SJSA1 (cell line): ENCODE results near the gene IER5. TPM values are rescaled to one million over a fixed set of nuclear protein-coding genes. Genes with fewer than 3 reads are reported as not detected.

Source experiments
- total RNA-seq: library from RNA; depleted of rRNA; stranded (reverse); fragments of >200 nt; shearing (Covaris generic); gene quantifications from 2 replicates; pipeline ENCODE4 v1.2.3, GENCODE V29; 2014; rRNA removed

The IER5 gene
- total RNA-seq, 1 experiment from 2014 or later: 67.6 TPM

Other genes with a start within 250 kb of the IER5 start
- gene KIAA1614, start 175.8 kb upstream of the IER5 start, total RNA-seq: 5.9 and 14.2 TPM in 2 replicates
- 20.9 and 25.8 TPM in 2 replicates for gene STX6, start 65.8 kb upstream of the IER5 start, total RNA-seq
- gene MR1, start 54.7 kb upstream of the IER5 start, total RNA-seq: 17.4 and 18.6 TPM in 2 replicates